ENCODE data around the gene VWA3A.

Gene VWA3A

GRCh38 chr16:22206013-22206841 is 113.9 kb downstream of the VWA3A start, which contains the start of gene EEF2K:
Gene EEF2K (plus strand): TSS chr16:22206278. CDS start chr16:22225730, 19,452 bp downstream.
- DNase-seq: peak; percentile 93 to 95
